GM13977 (cell line): ENCODE measurements around the gene PUS3.

Experiments used
- DNase-seq: peaks from one replicate; pipeline ENCODE4 v3.0.0; 2012; ENCODE audit warnings: low spot score
- in situ Hi-C: fragments of 300-500 bp; cut with MboI; formaldehyde crosslinking; loops from one replicate; pipeline ENCODE4 v1.12.0; 2022; ENCODE audit warnings: low sequenced_read_pairs, low pct_unique_long_range_greater_than_20kb, mixed read lengths, inconsistent platforms; ENCODE audit not compliant: unreplicated experiment
- TF ChIP-seq, protein P1 (sequence below): IDR thresholded peaks from 2 replicates; pipeline ENCODE4 v1.5.1; 2012; ENCODE audit warnings: mild to moderate bottlenecking, control low read depth; ENCODE audit not compliant: insufficient read depth; ENCODE audit errors: extremely low read depth, missing control alignments

PUS3 gene

GRCh38 chr11:125887373-125888324 lies 15.4 kb downstream of the PUS3 start, which contains the start of gene HYLS1:
TSS of gene HYLS1 (plus strand) at chr11:125887668. CDS start at chr11:125899369, 11,701 bp downstream.
- in situ Hi-C loops: no loop called here
- TF ChIP-seq, protein P1, sequence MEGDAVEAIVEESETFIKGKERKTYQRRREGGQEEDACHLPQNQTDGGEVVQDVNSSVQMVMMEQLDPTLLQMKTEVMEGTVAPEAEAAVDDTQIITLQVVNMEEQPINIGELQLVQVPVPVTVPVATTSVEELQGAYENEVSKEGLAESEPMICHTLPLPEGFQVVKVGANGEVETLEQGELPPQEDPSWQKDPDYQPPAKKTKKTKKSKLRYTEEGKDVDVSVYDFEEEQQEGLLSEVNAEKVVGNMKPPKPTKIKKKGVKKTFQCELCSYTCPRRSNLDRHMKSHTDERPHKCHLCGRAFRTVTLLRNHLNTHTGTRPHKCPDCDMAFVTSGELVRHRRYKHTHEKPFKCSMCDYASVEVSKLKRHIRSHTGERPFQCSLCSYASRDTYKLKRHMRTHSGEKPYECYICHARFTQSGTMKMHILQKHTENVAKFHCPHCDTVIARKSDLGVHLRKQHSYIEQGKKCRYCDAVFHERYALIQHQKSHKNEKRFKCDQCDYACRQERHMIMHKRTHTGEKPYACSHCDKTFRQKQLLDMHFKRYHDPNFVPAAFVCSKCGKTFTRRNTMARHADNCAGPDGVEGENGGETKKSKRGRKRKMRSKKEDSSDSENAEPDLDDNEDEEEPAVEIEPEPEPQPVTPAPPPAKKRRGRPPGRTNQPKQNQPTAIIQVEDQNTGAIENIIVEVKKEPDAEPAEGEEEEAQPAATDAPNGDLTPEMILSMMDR: no peak
- DNase-seq: peak; percentile 94

- in situ Hi-C loops: no loop called here
- DNase-seq: peak; percentile 33
- TF ChIP-seq, protein P1: no peak
These were observed 16.0 kb downstream of the PUS3 start for GRCh38 chr11:125886997-125887372.

- TF ChIP-seq, protein P1: no peak
- no peak for DNase-seq
- in situ Hi-C loops: no loop called here
These were observed 19.6 kb downstream of the PUS3 start for GRCh38 chr11:125883375-125883774.

DNA sequence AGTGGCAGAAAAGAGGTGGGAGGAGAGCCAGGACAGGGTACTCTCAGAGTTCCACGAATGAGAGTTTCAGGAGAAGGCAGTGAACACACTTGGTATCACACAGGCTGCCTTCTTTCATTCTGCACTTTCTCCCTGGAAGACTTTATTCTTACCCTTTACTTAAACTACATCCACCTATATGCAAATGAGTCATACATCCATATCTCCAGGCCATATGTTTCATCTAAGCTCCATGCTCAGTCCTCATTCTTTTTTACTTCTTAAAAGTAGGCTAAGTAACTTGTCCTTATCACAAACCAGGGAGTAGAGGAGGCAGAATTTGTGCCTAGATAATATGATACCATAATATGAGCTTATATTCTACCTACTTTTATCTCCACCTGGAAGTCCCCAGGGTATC lies 21.7 kb downstream of the PUS3 start:
- DNase-seq: no peak
- TF ChIP-seq, protein P1: no peak
- in situ Hi-C loops: no loop called here

DNA sequence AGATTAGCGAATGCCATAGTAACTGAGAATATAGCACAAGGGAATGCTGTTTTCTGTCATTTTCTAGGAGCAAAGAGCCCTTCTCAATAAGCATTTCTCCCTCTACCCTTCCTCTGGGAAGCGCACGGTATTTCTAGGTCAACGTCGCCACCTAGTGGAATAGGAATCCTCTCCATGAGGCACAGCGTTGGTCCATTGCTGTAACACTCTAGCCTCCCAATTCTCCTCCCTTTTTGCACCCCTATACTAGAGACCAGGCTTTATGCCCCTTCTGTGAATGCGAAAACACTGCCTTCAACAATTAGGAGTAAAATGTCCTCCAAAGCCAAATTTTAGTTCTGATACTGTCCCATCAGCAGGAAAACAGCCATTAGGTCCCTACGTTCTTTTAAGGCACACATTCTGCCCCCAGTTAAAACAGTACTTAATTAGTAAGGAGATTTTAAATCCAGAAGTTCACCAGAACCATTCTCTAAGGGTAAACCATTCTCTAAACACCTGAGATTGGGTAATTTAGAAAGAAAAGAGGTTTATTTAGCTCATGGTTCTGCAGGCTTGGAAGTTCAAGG lies 28.4 kb downstream of the PUS3 start:
- TF ChIP-seq, protein P1: peak; percentile 83
- in situ Hi-C loops: no loop called here
- DNase-seq: peak; percentile 57

GRCh38 chr11:125873881-125874555 lies 29.0 kb downstream of the PUS3 start:
- DNase-seq: no peak
- TF ChIP-seq, protein P1: no peak
- in situ Hi-C loops: no loop called here
